OCI-LY3 (cell line): ENCODE measurements around the gene MYH9.

ENCODE experiments used
- H2AFZ ChIP-seq: fragments of 200-600, 300-600 bp; shearing (Covaris generic); 2 replicates; pipeline ENCODE4 v1.6.0; 2014; ENCODE audit warnings: antibody characterized with exemption, low read depth, low read length
- H3K27ac ChIP-seq: fragments of 200-600, 300-600 bp; sonication (generic); 2 replicates; pipeline ENCODE4 v1.5.1; 2014; ENCODE audit warnings: mild to moderate bottlenecking, low read length, moderate library complexity, mixed read lengths
- H3K27me3 ChIP-seq: fragments of 200-600, 300-600 bp; sonication (generic); 2 replicates; pipeline ENCODE4 v1.6.1; 2014; ENCODE audit warnings: low read depth, low read length, mixed read lengths
- H3K36me3 ChIP-seq: fragments of 200-600, 300-600 bp; sonication (generic); replicated peaks from 2 replicates; pipeline ENCODE3; 2014; ENCODE audit warnings: low read depth, low read length, mixed read lengths
- H3K4me1 ChIP-seq: fragments of 300-600, 200-600 bp; sonication (generic); 2 replicates; pipeline ENCODE4 v1.6.1; 2014; ENCODE audit warnings: low read length, mixed read lengths
- H3K4me2 ChIP-seq: fragments of 200-600, 300-600 bp; sonication (generic); 2 replicates; pipeline ENCODE4 v1.6.1; 2014; ENCODE audit warnings: low read length, mixed read lengths
- H3K4me3 ChIP-seq: fragments of 300-600, 200-600 bp; sonication (generic); 2 replicates; pipeline ENCODE4 v1.5.1; 2014; ENCODE audit warnings: antibody characterized with exemption, mild to moderate bottlenecking, low read length, moderate library complexity
- H3K79me2 ChIP-seq: fragments of 300-600, 200-600 bp; shearing (Covaris generic); 2 replicates; pipeline ENCODE4 v1.6.1; 2014; ENCODE audit warnings: mild to moderate bottlenecking, low read length, mixed read lengths
- H3K9ac ChIP-seq: fragments of 300-600, 200-600 bp; shearing (Covaris generic); 2 replicates; pipeline ENCODE4 v1.6.0; 2014; ENCODE audit warnings: mild to moderate bottlenecking, low read length, moderate library complexity
- H3K9me3 ChIP-seq: fragments of 200-600, 300-600 bp; shearing (Covaris generic); 2 replicates; pipeline ENCODE4 v1.6.1; 2014; ENCODE audit warnings: low read length, mixed read lengths; ENCODE audit not compliant: insufficient read depth
- H4K20me1 ChIP-seq: fragments of 200-600, 300-600 bp; sonication (generic); 2 replicates; pipeline ENCODE4 v1.6.1; 2016; ENCODE audit warnings: low read length, mixed read lengths; ENCODE audit not compliant: insufficient read depth
- EZH2phosphoT487 ChIP-seq: fragments of 200-600 bp; shearing (Covaris generic); IDR thresholded peaks from 2 replicates; pipeline ENCODE4 v1.6.1; 2018; ENCODE audit warnings: antibody characterized with exemption, mixed run types, low read depth
- TF ChIP-seq, protein P1 (sequence below): fragments of 200-600, 300-600 bp; sonication (generic); IDR thresholded peaks from 2 replicates; pipeline ENCODE4 v1.5.1; 2014; ENCODE audit warnings: antibody characterized with exemption, low read length, low read depth

Gene MYH9

DNA sequence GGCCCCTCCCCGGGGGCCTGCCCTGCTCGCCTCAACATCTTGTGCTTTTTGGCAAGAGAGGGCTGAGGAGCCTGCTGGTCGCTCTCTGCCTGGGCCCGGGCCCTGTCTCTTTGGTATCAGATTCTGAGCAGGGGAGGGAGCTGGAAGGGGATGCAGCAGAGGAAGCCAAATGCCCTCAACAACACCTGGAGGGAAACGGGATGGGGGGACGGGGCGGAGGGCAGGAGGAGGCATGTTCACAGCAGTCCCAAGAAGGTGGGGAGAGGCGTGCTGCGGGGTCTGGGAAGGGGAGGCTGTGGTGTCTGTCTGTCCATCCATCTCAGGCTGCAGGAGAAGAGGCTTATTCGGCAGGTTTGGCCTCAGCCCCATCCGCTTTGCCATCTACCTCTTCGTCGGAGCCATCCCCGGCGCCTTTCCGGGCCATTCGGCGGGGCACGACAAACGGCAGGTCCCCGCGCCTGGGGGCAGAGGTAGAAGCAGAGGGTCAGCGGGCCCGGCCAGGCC is 105.4 kb downstream of the MYH9 start:
- Histone ChIP-seq H3K4me3 (no peak overlapping the region), H4K20me1 (peaks cover 5% of the 10 kb centered on the region; the same call in 1 of the 2 replicates), H3K9ac (no peak overlapping the region), H3K79me2 (no peaks in the 10 kb centered on the region), H3K4me2 (no peak overlapping the region), H3K27me3 (no peaks in the 10 kb centered on the region), H3K27ac (no peak overlapping the region), H2AFZ (no peak overlapping the region), H3K4me1 (peaks cover 7% of the 10 kb centered on the region), H3K9me3 (no peaks in the 10 kb centered on the region), H3K36me3 (peaks cover 65% of the 10 kb centered on the region)
- no peak for TF ChIP-seq EZH2phosphoT487

DNA sequence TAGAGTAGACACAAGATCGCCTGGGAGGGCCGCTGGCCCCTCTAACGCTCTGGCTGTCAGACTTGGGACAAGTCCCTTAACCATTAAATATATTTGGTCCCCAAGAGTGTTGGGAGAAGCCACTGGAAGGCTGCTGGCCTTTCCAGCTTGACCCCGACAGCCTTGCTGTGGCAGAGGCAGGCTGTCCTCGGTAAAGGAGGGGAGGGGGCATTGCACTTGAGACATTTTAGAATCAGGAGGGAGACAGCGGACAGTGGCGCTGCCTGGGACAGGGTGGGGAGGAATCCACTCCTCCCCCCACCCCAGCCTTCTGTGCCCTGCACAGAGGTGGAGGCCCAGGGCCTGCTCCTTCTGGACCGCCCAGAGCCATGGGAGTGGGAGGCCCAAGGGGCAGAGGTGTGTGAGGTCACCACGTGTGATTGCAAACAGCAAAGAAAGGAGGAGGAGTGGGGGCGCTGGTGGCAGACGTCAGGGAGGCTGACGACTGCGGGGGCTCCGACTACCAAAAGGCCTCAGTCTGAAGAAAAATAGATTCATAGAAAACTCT is 105.9 kb downstream of the MYH9 start:
- H3K27me3 ChIP-seq = no peaks in the 10 kb centered on the region
- peaks cover 5% of the 10 kb centered on the region; the same call in 1 of the 2 replicates for H4K20me1 ChIP-seq
- H3K79me2 ChIP-seq = no peaks in the 10 kb centered on the region
- no peaks in the 10 kb centered on the region for H3K9me3 ChIP-seq
- H3K36me3 ChIP-seq = peaks cover 62% of the 10 kb centered on the region
- H2AFZ ChIP-seq = no peak overlapping the region
- no peak overlapping the region for H3K4me3 ChIP-seq
- no peak overlapping the region for H3K4me2 ChIP-seq
- peaks cover 9% of the 10 kb centered on the region for H3K4me1 ChIP-seq
- no peak overlapping the region for H3K9ac ChIP-seq
- TF ChIP-seq, protein P1, sequence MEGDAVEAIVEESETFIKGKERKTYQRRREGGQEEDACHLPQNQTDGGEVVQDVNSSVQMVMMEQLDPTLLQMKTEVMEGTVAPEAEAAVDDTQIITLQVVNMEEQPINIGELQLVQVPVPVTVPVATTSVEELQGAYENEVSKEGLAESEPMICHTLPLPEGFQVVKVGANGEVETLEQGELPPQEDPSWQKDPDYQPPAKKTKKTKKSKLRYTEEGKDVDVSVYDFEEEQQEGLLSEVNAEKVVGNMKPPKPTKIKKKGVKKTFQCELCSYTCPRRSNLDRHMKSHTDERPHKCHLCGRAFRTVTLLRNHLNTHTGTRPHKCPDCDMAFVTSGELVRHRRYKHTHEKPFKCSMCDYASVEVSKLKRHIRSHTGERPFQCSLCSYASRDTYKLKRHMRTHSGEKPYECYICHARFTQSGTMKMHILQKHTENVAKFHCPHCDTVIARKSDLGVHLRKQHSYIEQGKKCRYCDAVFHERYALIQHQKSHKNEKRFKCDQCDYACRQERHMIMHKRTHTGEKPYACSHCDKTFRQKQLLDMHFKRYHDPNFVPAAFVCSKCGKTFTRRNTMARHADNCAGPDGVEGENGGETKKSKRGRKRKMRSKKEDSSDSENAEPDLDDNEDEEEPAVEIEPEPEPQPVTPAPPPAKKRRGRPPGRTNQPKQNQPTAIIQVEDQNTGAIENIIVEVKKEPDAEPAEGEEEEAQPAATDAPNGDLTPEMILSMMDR = no peak
- no peak for TF ChIP-seq EZH2phosphoT487
- H3K27ac ChIP-seq = no peak overlapping the region

DNA sequence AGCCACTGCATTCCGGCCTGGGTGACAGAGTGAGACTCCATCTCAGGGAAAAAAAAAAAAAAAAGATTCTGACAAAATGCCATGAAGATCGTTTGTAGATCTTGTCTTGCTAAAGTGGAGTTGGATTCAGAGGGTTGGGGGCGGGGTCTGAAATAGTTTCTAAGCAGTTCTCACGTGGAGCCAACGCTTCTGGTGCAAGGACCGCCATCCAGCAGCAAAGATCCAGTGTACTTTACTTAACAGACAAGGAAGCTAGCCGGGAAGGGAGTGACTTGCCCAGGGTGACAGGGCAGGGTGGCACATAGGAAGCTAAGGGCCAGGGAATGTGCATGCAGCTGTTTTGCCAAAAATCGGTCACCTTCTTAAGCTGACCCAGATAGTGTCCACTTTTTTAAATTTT is 107.4 kb downstream of the MYH9 start:
- Histone ChIP-seq H3K79me2 (no peaks in the 10 kb centered on the region), H3K9me3 (no peaks in the 10 kb centered on the region), H3K4me2 (no peak overlapping the region), H4K20me1 (peaks cover 5% of the 10 kb centered on the region; the same call in 1 of the 2 replicates), H3K9ac (no peak overlapping the region), H3K27ac (no peak overlapping the region), H2AFZ (no peak overlapping the region), H3K4me1 (peaks cover 9% of the 10 kb centered on the region), H3K4me3 (no peak overlapping the region), H3K27me3 (no peaks in the 10 kb centered on the region), H3K36me3 (peaks cover 48% of the 10 kb centered on the region)
- no peak for TF ChIP-seq EZH2phosphoT487
- TF ChIP-seq, protein P1 = no peak

DNA sequence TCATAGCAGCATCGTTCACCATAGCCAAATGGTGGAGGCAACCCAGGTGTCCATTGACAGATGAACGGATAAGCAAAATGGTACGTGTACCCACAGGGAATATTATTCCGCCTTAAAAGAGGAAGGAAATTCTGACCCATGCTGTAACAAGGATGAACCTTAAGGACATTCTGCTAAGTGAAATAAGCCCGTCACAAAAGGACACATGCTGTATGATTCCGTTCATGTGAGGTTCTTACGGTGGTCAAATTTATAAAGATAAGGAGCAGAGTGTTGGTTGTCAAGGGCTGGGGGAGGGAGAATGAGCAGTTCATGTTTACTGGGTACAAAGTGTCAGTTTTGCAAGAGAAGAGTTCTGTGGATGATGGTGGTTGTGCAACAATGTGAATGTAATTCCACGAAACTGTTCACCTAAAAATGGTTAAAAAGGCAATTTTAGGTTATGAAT is 108.5 kb downstream of the MYH9 start:
- no peak overlapping the region for H3K27ac ChIP-seq
- H3K79me2 ChIP-seq = no peaks in the 10 kb centered on the region
- TF ChIP-seq EZH2phosphoT487 = no peak
- TF ChIP-seq, protein P1 = no peak
- no peak overlapping the region for H3K4me3 ChIP-seq
- H3K9ac ChIP-seq = no peak overlapping the region
- H3K4me2 ChIP-seq = no peak overlapping the region
- H2AFZ ChIP-seq = no peak overlapping the region
- peaks cover 9% of the 10 kb centered on the region for H3K4me1 ChIP-seq
- H3K27me3 ChIP-seq = no peaks in the 10 kb centered on the region
- no peaks in the 10 kb centered on the region for H3K9me3 ChIP-seq
- peaks cover 37% of the 10 kb centered on the region for H3K36me3 ChIP-seq
- H4K20me1 ChIP-seq = peaks cover 5% of the 10 kb centered on the region; the same call in 1 of the 2 replicates
